ENCODE results near the gene HNF1B. TPM values are rescaled to one million over a fixed set of nuclear protein-coding genes. Genes with fewer than 3 reads are reported as not detected.

The HNF1B gene, protein sequence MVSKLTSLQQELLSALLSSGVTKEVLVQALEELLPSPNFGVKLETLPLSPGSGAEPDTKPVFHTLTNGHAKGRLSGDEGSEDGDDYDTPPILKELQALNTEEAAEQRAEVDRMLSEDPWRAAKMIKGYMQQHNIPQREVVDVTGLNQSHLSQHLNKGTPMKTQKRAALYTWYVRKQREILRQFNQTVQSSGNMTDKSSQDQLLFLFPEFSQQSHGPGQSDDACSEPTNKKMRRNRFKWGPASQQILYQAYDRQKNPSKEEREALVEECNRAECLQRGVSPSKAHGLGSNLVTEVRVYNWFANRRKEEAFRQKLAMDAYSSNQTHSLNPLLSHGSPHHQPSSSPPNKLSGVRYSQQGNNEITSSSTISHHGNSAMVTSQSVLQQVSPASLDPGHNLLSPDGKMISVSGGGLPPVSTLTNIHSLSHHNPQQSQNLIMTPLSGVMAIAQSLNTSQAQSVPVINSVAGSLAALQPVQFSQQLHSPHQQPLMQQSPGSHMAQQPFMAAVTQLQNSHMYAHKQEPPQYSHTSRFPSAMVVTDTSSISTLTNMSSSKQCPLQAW
- not detected in 2 replicates for total RNA-seq

DNA sequence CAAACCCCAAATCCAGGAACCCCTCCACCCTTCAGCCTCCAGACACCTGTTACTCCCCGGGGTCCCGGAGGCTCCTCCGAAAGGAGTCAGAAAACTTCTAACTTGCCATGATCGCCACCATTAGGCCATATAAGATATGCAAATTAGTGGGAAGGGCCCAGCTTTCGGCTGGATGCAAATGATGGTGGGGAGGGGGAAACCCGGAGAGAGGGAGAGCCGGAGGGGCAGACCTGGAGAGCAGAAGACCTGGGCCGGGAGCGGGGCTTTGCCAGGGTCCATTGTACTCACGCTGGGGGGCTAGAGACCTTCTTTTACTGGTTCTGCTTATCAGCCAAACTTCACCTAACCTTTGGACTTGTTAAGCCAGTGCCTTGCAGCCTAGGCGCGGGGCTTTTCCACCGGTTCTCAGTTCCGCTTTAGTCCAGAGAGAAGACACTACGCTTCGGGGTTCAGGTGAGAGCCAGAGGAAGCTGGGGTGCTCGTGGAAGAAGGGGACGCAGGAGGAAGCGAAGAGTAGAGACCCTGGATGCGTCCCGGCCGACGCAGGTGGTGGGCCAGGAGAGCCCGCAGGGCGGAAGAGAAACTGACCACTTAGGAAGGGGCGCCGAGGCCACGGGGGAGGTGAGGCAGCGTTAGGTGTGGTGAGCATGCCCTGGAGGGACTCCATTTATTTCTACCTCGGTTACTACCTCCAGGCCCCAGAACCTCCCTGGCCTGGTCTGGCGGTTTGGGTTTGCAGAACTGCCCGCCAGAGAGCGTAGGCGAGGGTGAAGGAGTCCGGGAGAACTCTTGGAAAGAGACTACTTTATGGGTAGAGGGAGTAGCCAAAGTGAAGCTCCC is at the start of gene HNF1B:
HNF1B (minus strand) TSS at position 99 of the 840 bp plus-strand sequence. CDS start 175 bp downstream, outside the sequence.

DNA sequence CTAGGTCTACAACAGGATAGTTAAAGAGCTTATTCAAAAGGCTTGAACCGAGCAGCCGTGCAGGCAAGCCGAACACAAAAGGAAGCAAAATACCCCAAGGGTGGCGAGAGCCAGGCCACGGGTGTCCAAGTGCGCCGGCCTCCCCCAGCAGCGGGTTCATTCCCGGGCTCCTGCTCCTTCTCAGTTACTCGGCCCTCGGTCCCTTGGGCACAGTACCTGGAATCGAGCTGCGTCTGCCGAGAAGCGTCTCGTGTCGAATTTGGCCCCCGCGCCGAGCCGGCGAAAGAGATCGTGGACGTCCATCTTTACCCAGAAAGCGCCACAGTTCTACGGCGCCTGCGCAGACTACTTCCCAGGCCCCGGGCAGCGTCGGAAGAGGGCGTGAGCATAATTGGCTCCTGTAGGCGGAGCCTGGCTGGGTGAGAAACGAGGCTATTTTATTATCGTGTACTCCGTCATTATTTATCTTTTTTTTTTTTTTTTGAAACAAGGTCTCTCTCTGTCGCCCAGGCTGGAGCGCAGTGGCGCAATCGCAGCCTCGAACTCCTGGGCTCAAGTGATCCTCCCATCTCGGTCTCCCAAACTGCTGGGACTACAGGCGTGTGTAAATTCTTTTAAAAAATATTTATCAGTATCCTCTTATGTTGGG is 101.6 kb downstream of the HNF1B start, which contains the start of gene DDX52:
DDX52 (minus strand) TSS at position 329 of the 649 bp plus-strand sequence; CDS start at position 303, 26 bp downstream.

Other genes starting within 250 kb of the HNF1B start
- 9.9 and 25.9 TPM in 2 replicates for gene SYNRG, start 135.6 kb downstream of the HNF1B start, total RNA-seq
- 28.4 and 30.0 TPM in 2 replicates for gene DDX52, start 101.6 kb downstream of the HNF1B start, total RNA-seq
- gene TBC1D3K, start 179.4 kb upstream of the HNF1B start, total RNA-seq = 0.21 TPM in 1 of 2 replicates, not detected in the other
- gene TBC1D3L, start 244.0 kb upstream of the HNF1B start, total RNA-seq = 2.7 and 4.3 TPM in 2 replicates